Brain microvascular endothelial cell (primary cell): ENCODE results near the gene ZNF625.

Source experiments
- DNase-seq: peaks from one replicate; pipeline ENCODE4 v3.0.0-alpha.2; 2020
- H3K27ac ChIP-seq: fragments of 250-450 bp; sonication (Bioruptor Pico); 2 replicates; pipeline ENCODE4 v1.5.1; 2020; ENCODE audit warnings: mild to moderate bottlenecking, moderate library complexity
- H3K27me3 ChIP-seq: fragments of 250-450 bp; sonication (Bioruptor Pico); replicated peaks from 2 replicates; pipeline ENCODE4 v1.5.1; 2020; ENCODE audit warnings: mild to moderate bottlenecking
- H3K36me3 ChIP-seq: fragments of 250-450 bp; sonication (Bioruptor Pico); replicated peaks from 2 replicates; pipeline ENCODE4 v1.5.1; 2020; ENCODE audit warnings: mild to moderate bottlenecking
- H3K4me3 ChIP-seq: 2 replicates; pipeline ENCODE4 v1.5.1; 2011; ENCODE audit warnings: low read depth, mild to moderate bottlenecking, control low read depth, low read length, moderate library complexity
- in situ Hi-C: cut with HindIII; loops from 2 replicates; pipeline ENCODE4 v1.10.0; 2017; ENCODE audit warnings: low sequenced_read_pairs, low pct_ligation_motif_present
- TF ChIP-seq, protein P1 (sequence below): IDR thresholded peaks from 2 replicates; pipeline ENCODE4 v1.5.1; 2011; ENCODE audit warnings: low read depth, mild to moderate bottlenecking, moderate library complexity, low read length, control low read depth, inconsistent platforms; ENCODE audit errors: missing control alignments

ZNF625 gene

DNA sequence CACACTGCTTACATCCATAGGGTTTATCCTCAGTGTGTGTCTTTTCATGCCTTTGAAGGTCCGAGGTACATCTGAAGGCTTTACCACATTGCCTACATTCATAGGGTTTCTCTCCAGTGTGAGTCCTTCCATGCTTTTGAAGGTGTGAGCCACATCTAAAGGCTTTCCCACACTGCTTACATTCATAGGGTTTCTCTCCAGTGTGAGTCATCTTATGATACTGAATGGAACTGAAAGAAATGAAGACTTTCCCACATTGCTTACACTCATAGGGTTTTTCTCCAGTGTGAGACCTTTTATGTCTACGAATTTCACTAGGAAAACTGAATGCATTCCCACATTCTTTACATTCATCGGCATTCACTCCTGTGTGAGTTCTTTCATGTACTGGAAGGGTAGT is 23.5 kb downstream of the ZNF625 start:
- peaks cover 41% of the 10 kb centered on the region for H3K36me3 ChIP-seq
- TF ChIP-seq, protein P1, sequence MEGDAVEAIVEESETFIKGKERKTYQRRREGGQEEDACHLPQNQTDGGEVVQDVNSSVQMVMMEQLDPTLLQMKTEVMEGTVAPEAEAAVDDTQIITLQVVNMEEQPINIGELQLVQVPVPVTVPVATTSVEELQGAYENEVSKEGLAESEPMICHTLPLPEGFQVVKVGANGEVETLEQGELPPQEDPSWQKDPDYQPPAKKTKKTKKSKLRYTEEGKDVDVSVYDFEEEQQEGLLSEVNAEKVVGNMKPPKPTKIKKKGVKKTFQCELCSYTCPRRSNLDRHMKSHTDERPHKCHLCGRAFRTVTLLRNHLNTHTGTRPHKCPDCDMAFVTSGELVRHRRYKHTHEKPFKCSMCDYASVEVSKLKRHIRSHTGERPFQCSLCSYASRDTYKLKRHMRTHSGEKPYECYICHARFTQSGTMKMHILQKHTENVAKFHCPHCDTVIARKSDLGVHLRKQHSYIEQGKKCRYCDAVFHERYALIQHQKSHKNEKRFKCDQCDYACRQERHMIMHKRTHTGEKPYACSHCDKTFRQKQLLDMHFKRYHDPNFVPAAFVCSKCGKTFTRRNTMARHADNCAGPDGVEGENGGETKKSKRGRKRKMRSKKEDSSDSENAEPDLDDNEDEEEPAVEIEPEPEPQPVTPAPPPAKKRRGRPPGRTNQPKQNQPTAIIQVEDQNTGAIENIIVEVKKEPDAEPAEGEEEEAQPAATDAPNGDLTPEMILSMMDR: no peak
- in situ Hi-C loops: no loop called here

DNA sequence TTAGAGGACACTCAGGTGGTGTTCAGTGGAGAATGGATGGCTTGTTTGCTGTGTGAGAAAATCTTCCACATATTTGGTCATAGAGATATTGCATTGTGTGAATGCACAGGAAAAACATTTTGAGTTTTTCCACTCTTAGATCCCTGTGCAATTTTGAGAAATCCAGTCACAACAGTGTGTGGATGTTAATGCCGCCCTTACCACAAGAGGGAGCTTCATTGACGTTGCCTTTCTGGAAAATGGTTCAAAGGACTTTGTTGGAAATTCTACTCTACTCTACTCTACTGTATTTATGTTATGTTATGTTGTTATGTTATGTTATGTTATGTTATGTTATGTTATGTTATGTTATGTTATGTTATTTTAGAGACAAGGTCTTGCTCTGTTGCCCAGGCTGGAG is 29.8 kb downstream of the ZNF625 start:
- in situ Hi-C loops: no loop called here
- H3K4me3 ChIP-seq: no peak overlapping the region
- H3K27ac ChIP-seq: no peak overlapping the region
- peak; percentile 13 for DNase-seq
- TF ChIP-seq, protein P1: peak; percentile 50
- H3K27me3 ChIP-seq: no peaks in the 10 kb centered on the region
- H3K36me3 ChIP-seq: no peaks in the 10 kb centered on the region

More for the DNA sequence above, 23.5 kb downstream of the ZNF625 start:
- no peak overlapping the region for H3K27ac ChIP-seq
- no peaks in the 10 kb centered on the region for H3K27me3 ChIP-seq
- no peak overlapping the region for H3K4me3 ChIP-seq
- no peak for DNase-seq

DNA sequence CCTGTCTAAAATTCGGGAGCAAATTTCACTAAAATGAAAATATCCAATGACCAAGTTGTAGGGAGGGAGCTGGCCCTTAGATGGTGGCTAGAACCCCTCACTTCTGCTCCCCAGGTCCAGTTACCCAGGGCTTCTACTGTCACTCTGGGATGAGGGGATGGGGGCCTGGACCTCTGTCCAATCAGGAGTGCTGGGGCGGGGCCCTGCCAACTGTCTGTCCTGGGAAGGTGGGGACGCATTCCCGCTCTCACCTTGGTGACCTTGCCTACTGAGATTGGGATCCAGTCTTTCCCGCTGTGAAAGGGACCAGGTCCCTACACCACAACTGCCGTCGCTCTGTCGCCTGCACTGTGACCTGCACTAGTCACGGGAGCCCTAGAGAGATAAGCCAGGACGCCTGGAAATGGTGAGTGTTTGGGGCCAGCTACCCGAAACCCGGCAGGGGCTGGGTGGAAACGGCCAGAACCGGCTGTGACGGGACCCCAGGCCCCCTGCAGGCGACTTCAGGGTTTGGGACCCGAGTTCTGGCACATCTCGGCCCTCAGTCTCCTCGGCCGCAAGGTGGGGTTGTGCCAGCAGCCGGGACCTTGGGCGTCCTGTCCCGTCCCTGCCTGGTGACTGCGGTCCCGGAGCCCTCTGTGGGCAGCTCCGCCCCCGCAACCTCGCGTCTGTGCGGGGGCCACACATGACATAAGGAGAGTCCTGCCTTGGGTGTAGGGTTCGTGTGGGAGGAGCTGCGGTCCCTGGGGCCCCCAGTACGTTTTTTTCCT is 39.1 kb downstream of the ZNF625 start:
- no peak overlapping the region for H3K27ac ChIP-seq
- TF ChIP-seq, protein P1: no peak
- no peaks in the 10 kb centered on the region for H3K27me3 ChIP-seq
- DNase-seq: no peak
- no peaks in the 10 kb centered on the region for H3K36me3 ChIP-seq
- H3K4me3 ChIP-seq: no peak overlapping the region
- in situ Hi-C loops: no loop called here

DNA sequence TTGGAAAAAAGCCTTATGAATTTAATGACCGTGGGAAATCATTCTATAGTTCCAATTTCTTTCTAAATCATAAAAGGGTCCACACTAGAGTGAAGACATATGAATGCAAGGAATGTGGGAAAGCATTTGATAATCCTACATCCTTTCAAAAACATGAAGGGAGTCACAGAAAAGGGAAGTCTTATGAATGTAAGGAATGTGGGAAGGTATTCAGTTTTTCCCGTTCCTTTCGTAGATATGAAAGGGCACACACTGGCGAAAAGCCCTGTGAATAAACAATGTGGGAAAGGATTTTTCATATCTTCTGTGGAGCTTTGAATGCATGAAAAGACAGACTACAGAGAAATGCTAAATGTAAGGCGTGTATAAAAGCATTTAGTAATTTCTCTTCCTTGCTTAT is 43.4 kb downstream of the ZNF625 start:
- DNase-seq: no peak
- in situ Hi-C loops: no loop called here
- H3K4me3 ChIP-seq: no peak overlapping the region
- no peaks in the 10 kb centered on the region for H3K36me3 ChIP-seq
- H3K27me3 ChIP-seq: no peaks in the 10 kb centered on the region
- H3K27ac ChIP-seq: no peak overlapping the region
- TF ChIP-seq, protein P1: no peak

DNA sequence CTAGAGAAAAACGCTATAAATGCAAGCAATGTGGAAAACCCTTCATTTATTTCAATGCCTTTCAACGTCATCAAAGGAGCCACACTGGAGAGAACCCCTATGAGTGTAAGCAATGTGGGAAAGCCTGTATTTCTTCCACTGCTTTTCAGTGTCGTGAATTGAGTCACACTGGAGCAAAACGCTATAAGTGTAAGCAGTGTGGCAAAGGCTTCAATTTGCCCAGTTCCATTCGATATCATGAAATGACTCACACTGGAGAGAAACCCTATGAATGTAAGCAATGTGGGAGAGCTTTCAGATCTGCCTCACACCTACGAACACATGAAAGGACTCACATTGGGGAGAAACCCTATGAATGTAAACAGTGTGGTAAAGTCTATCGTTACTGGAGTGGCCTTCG is 43.8 kb downstream of the ZNF625 start:
- no peaks in the 10 kb centered on the region for H3K27me3 ChIP-seq
- H3K4me3 ChIP-seq: no peak overlapping the region
- TF ChIP-seq, protein P1: no peak
- DNase-seq: no peak
- H3K27ac ChIP-seq: no peak overlapping the region
- H3K36me3 ChIP-seq: no peaks in the 10 kb centered on the region
- in situ Hi-C loops: no loop called here

DNA sequence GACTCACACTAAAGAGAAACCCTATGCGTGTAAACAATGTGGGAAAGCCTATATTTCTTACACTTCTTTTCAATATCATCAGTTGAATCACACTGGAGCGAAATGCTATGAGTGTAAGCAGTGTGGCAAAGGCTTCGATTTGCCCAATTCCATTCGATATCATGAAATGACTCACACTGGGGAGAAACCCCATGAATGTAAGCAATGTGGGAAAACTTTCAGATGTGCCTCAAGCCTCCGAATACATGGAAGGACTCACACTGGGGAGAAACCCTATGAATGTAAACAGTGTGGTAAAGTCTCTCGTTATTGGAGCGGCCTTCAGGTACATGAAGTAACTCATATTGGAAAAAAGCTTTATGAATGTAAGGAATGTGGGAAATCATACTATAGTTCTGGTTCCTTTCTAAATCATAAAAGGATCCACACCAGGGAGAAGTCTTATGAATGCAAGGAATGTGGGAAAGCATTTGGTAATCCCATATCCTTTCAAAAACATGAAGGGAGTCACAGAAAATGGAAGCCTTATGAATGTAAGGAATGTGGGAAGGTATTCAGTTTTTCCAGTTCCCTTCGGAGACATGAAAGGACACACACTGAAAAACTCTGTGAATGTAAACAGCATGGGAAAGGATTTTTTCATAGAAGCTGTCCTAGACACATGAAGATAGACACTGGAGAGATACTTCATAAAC is 44.4 kb downstream of the ZNF625 start:
- Histone ChIP-seq H3K36me3 (no peaks in the 10 kb centered on the region), H3K4me3 (no peak overlapping the region), H3K27ac (no peak overlapping the region), H3K27me3 (no peaks in the 10 kb centered on the region)
- no peak for DNase-seq
- in situ Hi-C loops: no loop called here
- TF ChIP-seq, protein P1: no peak
